HUES48 (cell line): ENCODE measurements around the gene ADSS1.

Source experiments
- H3K27ac ChIP-seq: one replicate; pipeline ENCODE4 v1.7.0; 2013; ENCODE audit warnings: low read depth, low read length, inconsistent platforms
- H3K27me3 ChIP-seq: 2 replicates; pipeline ENCODE4 v1.6.1; 2013; ENCODE audit warnings: mild to moderate bottlenecking, low read length; ENCODE audit not compliant: control insufficient read depth, insufficient read depth
- H3K36me3 ChIP-seq: 2 replicates; pipeline ENCODE4 v1.6.1; 2013; ENCODE audit warnings: low read length; ENCODE audit not compliant: control insufficient read depth, insufficient read depth
- H3K4me1 ChIP-seq: 2 replicates; pipeline ENCODE4 v1.6.1; 2013; ENCODE audit warnings: mild to moderate bottlenecking, low read length; ENCODE audit not compliant: control insufficient read depth, insufficient read depth
- H3K4me3 ChIP-seq: 2 replicates; pipeline ENCODE4 v1.5.1; 2013; ENCODE audit warnings: mild to moderate bottlenecking, low read depth, low read length
- H3K9ac ChIP-seq: 2 replicates; pipeline ENCODE4 v1.6.1; 2013; ENCODE audit warnings: mild to moderate bottlenecking, low read depth, low read length, moderate library complexity
- H3K9me3 ChIP-seq: 2 replicates; pipeline ENCODE4 v1.6.1; 2013; ENCODE audit warnings: low read length; ENCODE audit not compliant: control insufficient read depth, insufficient read depth

The ADSS1 gene

GRCh38 chr14:104702673-104703072 lies 21.4 kb upstream of the ADSS1 start:
- H3K27ac ChIP-seq, result no peak overlapping the region
- peaks cover 17% of the 10 kb centered on the region for H3K4me1 ChIP-seq
- peaks cover 22% of the 10 kb centered on the region; the same call in 1 of the 2 replicates for H3K36me3 ChIP-seq
- no peak overlapping the region for H3K4me3 ChIP-seq
- no peaks in the 10 kb centered on the region for H3K27me3 ChIP-seq
- no peak overlapping the region for H3K9ac ChIP-seq
- H3K9me3 ChIP-seq, result peaks cover 9% of the 10 kb centered on the region

- Histone ChIP-seq H3K27me3 (no peaks in the 10 kb centered on the region), H3K4me1 (peaks cover 17% of the 10 kb centered on the region), H3K27ac (no peak overlapping the region), H3K36me3 (peaks cover 22% of the 10 kb centered on the region; the same call in 1 of the 2 replicates), H3K9me3 (peaks cover 9% of the 10 kb centered on the region), H3K9ac (no peak overlapping the region), H3K4me3 (no peak overlapping the region)
Observed at GRCh38 chr14:104703269-104703668, 20.8 kb upstream of the ADSS1 start.

- Histone ChIP-seq H3K4me3 (no peak overlapping the region), H3K9me3 (peaks cover 9% of the 10 kb centered on the region), H3K27ac (no peak overlapping the region), H3K4me1 (peaks cover 17% of the 10 kb centered on the region), H3K36me3 (peaks cover 22% of the 10 kb centered on the region; the same call in 1 of the 2 replicates), H3K9ac (no peak overlapping the region), H3K27me3 (no peaks in the 10 kb centered on the region)
Observed at GRCh38 chr14:104704252-104704651, 19.8 kb upstream of the ADSS1 start.

- no peak overlapping the region for H3K27ac ChIP-seq
- peaks cover 26% of the 10 kb centered on the region for H3K36me3 ChIP-seq
- peaks cover 9% of the 10 kb centered on the region for H3K9me3 ChIP-seq
- H3K27me3 ChIP-seq, result no peaks in the 10 kb centered on the region
- H3K4me3 ChIP-seq, result no peak overlapping the region
- no peak overlapping the region for H3K9ac ChIP-seq
- H3K4me1 ChIP-seq, result peaks cover 10% of the 10 kb centered on the region
Observed at GRCh38 chr14:104705340-104706047, 18.5 kb upstream of the ADSS1 start.

- Histone ChIP-seq H3K27me3 (no peaks in the 10 kb centered on the region), H3K36me3 (peaks cover 38% of the 10 kb centered on the region), H3K9ac (no peak overlapping the region), H3K27ac (no peak overlapping the region), H3K4me3 (no peak overlapping the region), H3K9me3 (peaks cover 9% of the 10 kb centered on the region), H3K4me1 (peaks cover 6% of the 10 kb centered on the region; the same call in 1 of the 2 replicates)
Observed at GRCh38 chr14:104706733-104707607, 17.1 kb upstream of the ADSS1 start.

GRCh38 chr14:104707608-104708595 lies 16.1 kb upstream of the ADSS1 start:
- no peak overlapping the region for H3K4me3 ChIP-seq
- peaks cover 9% of the 10 kb centered on the region for H3K9me3 ChIP-seq
- peaks cover 6% of the 10 kb centered on the region; the same call in 1 of the 2 replicates for H3K4me1 ChIP-seq
- H3K36me3 ChIP-seq, result peaks cover 46% of the 10 kb centered on the region
- no peak overlapping the region for H3K27ac ChIP-seq
- no peak overlapping the region for H3K9ac ChIP-seq
- no peaks in the 10 kb centered on the region for H3K27me3 ChIP-seq

- Histone ChIP-seq H3K4me1 (peaks cover 6% of the 10 kb centered on the region; the same call in 1 of the 2 replicates), H3K4me3 (no peak overlapping the region), H3K36me3 (peaks cover 44% of the 10 kb centered on the region), H3K27ac (no peak overlapping the region), H3K9ac (no peak overlapping the region), H3K9me3 (peaks cover 9% of the 10 kb centered on the region), H3K27me3 (no peaks in the 10 kb centered on the region)
Observed at GRCh38 chr14:104708606-104709268, 15.3 kb upstream of the ADSS1 start.

- H3K9ac ChIP-seq, result no peak overlapping the region
- no peak overlapping the region for H3K27ac ChIP-seq
- H3K4me1 ChIP-seq, result peaks cover 6% of the 10 kb centered on the region; the same call in 1 of the 2 replicates
- peaks cover 2% of the 10 kb centered on the region for H3K9me3 ChIP-seq
- H3K4me3 ChIP-seq, result no peak overlapping the region
- H3K36me3 ChIP-seq, result peaks cover 43% of the 10 kb centered on the region
- no peaks in the 10 kb centered on the region for H3K27me3 ChIP-seq
Observed at GRCh38 chr14:104709387-104710039, 14.5 kb upstream of the ADSS1 start.

GRCh38 chr14:104710071-104710735 lies 13.8 kb upstream of the ADSS1 start:
- H3K4me3 ChIP-seq, result no peak overlapping the region
- H3K4me1 ChIP-seq, result peaks cover 6% of the 10 kb centered on the region; the same call in 1 of the 2 replicates
- H3K9me3 ChIP-seq, result no peaks in the 10 kb centered on the region
- H3K36me3 ChIP-seq, result peaks cover 38% of the 10 kb centered on the region
- no peak overlapping the region for H3K27ac ChIP-seq
- no peaks in the 10 kb centered on the region for H3K27me3 ChIP-seq
- H3K9ac ChIP-seq, result no peak overlapping the region
